ENCODE results near the gene PKDCC. TPM values are rescaled to one million over a fixed set of nuclear protein-coding genes. Genes with fewer than 3 reads are reported as not detected.

The PKDCC gene
- total and polyA plus RNA-seq, 2 experiments from 2014 or later: 270 to 278 TPM

DNA sequence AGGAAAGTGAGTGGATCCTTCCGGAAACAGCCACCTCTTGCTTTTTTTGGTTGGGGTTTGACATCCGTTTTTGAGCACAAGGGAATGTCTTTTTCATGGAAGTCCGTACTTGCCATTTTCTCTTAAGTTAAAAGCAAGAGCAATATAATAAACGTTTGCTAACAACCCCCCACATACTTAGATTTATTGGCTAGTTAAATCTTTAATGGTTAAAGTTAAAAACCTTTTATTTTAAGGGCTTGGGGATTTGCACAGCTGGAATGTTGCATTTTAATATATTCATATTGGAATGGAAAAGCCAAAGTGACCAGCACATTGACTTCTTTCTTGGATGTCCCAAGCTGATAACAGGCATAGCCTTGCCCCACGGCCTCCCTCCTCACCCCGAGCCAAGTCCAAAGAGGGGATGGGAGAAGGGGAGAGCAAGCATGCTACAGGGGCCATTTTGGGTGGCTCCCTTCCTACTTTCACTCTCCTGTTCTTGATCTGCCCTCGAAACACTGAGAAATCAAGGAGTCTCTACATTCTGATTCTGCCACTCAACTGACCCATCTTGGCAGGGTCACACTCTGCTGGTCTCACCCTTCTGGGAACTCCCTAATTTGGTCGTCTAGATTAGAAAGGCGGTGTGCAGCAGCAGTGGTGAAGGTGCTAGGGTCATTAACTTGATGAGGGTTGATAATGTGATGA lies 48.1 kb upstream of the PKDCC start:
- peak overlapping the region; percentile 73 for H3K27ac ChIP-seq
- WGBS (ENCODE audit: low lambda C conversion rate, missing lambda C conversion rate): 66% methylated on average over 9 of the region's 9 CpGs
- H2AFZ ChIP-seq: no peak overlapping the region
- H3K4me1 ChIP-seq (ENCODE audit: insufficient read depth): peaks cover 18% of the 10 kb centered on the region
- H4K20me1 ChIP-seq (ENCODE audit: insufficient read depth, poor library complexity, severe bottlenecking): no peaks in the 10 kb centered on the region
- H3K27me3 ChIP-seq: no peaks in the 10 kb centered on the region
- no peak overlapping the region for H3K4me2 ChIP-seq
- no peaks in the 10 kb centered on the region for H3K36me3 ChIP-seq (replicated peaks; ENCODE audit: insufficient read depth, low read depth)
- no peaks in the 10 kb centered on the region for H3K9me2 ChIP-seq (replicated peaks; ENCODE audit: insufficient read depth)
- H3K9me3 ChIP-seq (ENCODE audit: low read depth): no peaks in the 10 kb centered on the region
- TF ChIP-seq, protein P1, sequence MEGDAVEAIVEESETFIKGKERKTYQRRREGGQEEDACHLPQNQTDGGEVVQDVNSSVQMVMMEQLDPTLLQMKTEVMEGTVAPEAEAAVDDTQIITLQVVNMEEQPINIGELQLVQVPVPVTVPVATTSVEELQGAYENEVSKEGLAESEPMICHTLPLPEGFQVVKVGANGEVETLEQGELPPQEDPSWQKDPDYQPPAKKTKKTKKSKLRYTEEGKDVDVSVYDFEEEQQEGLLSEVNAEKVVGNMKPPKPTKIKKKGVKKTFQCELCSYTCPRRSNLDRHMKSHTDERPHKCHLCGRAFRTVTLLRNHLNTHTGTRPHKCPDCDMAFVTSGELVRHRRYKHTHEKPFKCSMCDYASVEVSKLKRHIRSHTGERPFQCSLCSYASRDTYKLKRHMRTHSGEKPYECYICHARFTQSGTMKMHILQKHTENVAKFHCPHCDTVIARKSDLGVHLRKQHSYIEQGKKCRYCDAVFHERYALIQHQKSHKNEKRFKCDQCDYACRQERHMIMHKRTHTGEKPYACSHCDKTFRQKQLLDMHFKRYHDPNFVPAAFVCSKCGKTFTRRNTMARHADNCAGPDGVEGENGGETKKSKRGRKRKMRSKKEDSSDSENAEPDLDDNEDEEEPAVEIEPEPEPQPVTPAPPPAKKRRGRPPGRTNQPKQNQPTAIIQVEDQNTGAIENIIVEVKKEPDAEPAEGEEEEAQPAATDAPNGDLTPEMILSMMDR (IDR thresholded peaks at IDR 0.05; ENCODE audit: poor library complexity): no peak
- TF ChIP-seq EZH2phosphoT487 (IDR thresholded peaks at IDR 0.05; ENCODE audit: low read depth, severe bottlenecking, unreplicated experiment) (no peak), EZH2 (IDR thresholded peaks at IDR 0.05; ENCODE audit: borderline replicate concordance) (no peak)
- DNase-seq (ENCODE audit: low spot score): no peak
- H3K79me2 ChIP-seq: no peaks in the 10 kb centered on the region
- no peak overlapping the region for H3K4me3 ChIP-seq

GRCh38 chr2:42001711-42002201 lies 46.1 kb upstream of the PKDCC start:
- Histone ChIP-seq H3K4me3 (no peak overlapping the region), H3K36me3 (replicated peaks; ENCODE audit: insufficient read depth, low read depth) (no peaks in the 10 kb centered on the region), H4K20me1 (ENCODE audit: insufficient read depth, poor library complexity, severe bottlenecking) (no peaks in the 10 kb centered on the region), H3K9me3 (ENCODE audit: low read depth) (no peaks in the 10 kb centered on the region), H3K27ac (no peak overlapping the region), H3K4me1 (ENCODE audit: insufficient read depth) (peaks cover 18% of the 10 kb centered on the region), H3K9me2 (replicated peaks; ENCODE audit: insufficient read depth) (no peaks in the 10 kb centered on the region), H2AFZ (no peak overlapping the region), H3K79me2 (no peaks in the 10 kb centered on the region), H3K27me3 (no peaks in the 10 kb centered on the region), H3K4me2 (peak overlapping the region; percentile 31)
- 50% methylated on average over 21 of the region's 21 CpGs for WGBS (ENCODE audit: low lambda C conversion rate, missing lambda C conversion rate)
- TF ChIP-seq EZH2phosphoT487 (IDR thresholded peaks at IDR 0.05; ENCODE audit: low read depth, severe bottlenecking, unreplicated experiment): no peak
- TF ChIP-seq EZH2 (IDR thresholded peaks at IDR 0.05; ENCODE audit: borderline replicate concordance): no peak
- no peak for DNase-seq (ENCODE audit: low spot score)

DNA sequence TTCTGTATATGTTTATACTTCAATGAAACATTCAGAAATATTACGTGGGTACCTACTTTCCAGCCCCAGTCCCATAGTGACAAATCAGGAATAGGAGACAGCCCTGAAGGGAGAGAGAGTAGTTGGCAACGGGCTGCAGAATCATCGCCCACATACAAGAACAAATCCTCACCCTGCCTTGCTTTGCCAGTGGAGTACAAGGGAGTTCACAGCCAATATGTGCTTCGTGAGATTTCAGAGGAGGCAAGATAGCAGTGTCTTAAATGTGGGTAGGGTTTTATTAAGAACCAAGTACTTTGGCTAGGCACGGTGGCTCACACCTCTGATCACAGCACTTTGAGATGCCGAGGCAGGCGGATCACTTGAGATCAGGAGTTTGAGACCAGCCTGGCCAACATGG lies 40.3 kb upstream of the PKDCC start:
- no peak overlapping the region for H3K4me3 ChIP-seq
- DNase-seq (ENCODE audit: low spot score): no peak
- H4K20me1 ChIP-seq (ENCODE audit: insufficient read depth, poor library complexity, severe bottlenecking): no peaks in the 10 kb centered on the region
- H2AFZ ChIP-seq: no peak overlapping the region
- peaks cover 6% of the 10 kb centered on the region for H3K4me1 ChIP-seq (ENCODE audit: insufficient read depth)
- H3K9me3 ChIP-seq (ENCODE audit: low read depth): no peaks in the 10 kb centered on the region
- H3K79me2 ChIP-seq: no peaks in the 10 kb centered on the region
- no peaks in the 10 kb centered on the region for H3K9me2 ChIP-seq (replicated peaks; ENCODE audit: insufficient read depth)
- H3K27ac ChIP-seq: no peak overlapping the region
- TF ChIP-seq, protein P1 (IDR thresholded peaks at IDR 0.05; ENCODE audit: poor library complexity): no peak
- no peaks in the 10 kb centered on the region for H3K36me3 ChIP-seq (replicated peaks; ENCODE audit: insufficient read depth, low read depth)
- H3K4me2 ChIP-seq: no peak overlapping the region
- H3K27me3 ChIP-seq: no peaks in the 10 kb centered on the region
- WGBS (ENCODE audit: low lambda C conversion rate, missing lambda C conversion rate): 95% methylated on average over 7 of the region's 7 CpGs

- peak; percentile 32 for DNase-seq (ENCODE audit: low spot score)
- H3K36me3 ChIP-seq (replicated peaks; ENCODE audit: insufficient read depth, low read depth): no peaks in the 10 kb centered on the region
- H3K9me3 ChIP-seq (ENCODE audit: low read depth): no peaks in the 10 kb centered on the region
- TF ChIP-seq, protein P1 (IDR thresholded peaks at IDR 0.05; ENCODE audit: poor library complexity): no peak
- TF ChIP-seq EZH2phosphoT487 (IDR thresholded peaks at IDR 0.05; ENCODE audit: low read depth, severe bottlenecking, unreplicated experiment): no peak
- no peak for TF ChIP-seq EZH2 (IDR thresholded peaks at IDR 0.05; ENCODE audit: borderline replicate concordance)
- H2AFZ ChIP-seq: no peak overlapping the region
- peaks cover 6% of the 10 kb centered on the region for H3K4me1 ChIP-seq (ENCODE audit: insufficient read depth)
- no peak overlapping the region for H3K4me2 ChIP-seq
- H3K27ac ChIP-seq: no peak overlapping the region
- H4K20me1 ChIP-seq (ENCODE audit: insufficient read depth, poor library complexity, severe bottlenecking): no peaks in the 10 kb centered on the region
- H3K79me2 ChIP-seq: no peaks in the 10 kb centered on the region
- H3K9me2 ChIP-seq (replicated peaks; ENCODE audit: insufficient read depth): no peaks in the 10 kb centered on the region
- H3K4me3 ChIP-seq: no peak overlapping the region
- 50% methylated on average over 10 of the region's 10 CpGs for WGBS (ENCODE audit: low lambda C conversion rate, missing lambda C conversion rate)
- no peaks in the 10 kb centered on the region for H3K27me3 ChIP-seq
These were observed 39.4 kb upstream of the PKDCC start for GRCh38 chr2:42008241-42008921.
